AG08396 (cell line): ENCODE measurements around the gene KLK1.
"Not testable (repeated sequence)": the region's sequence is repeated elsewhere in the genome, so short reads cannot be mapped to it uniquely, and the experiment has no call there.

Source experiments
- DNase-seq: peaks from one replicate; pipeline ENCODE4 v3.0.0; 2012; ENCODE audit warnings: low spot score, mixed read lengths

KLK1 gene

DNA sequence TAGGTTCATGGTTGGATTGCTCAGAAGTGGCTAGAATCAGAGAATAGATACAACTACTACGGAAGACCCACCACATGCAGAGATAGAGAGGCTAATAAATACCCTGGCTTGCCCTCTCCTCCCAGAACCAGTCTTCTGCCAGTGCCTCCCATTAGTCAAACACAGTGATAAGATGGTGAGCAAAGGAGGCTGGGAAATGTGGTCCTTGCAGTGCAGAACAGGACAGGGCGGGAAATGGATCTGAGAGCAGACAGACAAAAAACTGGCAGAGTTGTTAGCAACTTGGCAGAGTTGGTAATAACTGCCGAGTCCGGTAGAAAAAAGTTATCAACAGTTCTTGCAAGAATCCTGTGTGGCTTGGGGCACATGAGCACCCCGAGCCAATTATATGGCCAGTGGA lies 8.7 kb downstream of the KLK1 start:
- DNase-seq: no peak

DNA sequence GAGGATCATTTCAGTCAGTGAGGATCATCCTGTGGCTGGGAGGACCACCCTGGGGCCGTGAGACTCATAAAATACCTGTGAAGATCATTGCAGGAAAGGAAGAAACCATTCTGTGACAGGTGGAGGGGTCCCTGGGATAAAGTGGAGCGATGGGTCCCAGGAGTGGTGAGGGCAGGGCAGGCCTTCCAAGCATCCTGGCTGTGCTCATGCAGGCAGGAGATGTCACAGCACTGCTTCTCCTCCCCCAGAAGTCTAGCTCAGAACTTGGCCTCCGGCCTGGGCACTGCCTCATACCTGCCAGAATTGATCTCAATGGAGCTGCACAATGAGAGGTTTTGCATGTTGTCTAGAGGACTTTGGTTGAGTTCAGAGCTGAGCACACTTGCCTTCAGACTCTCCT lies 11.1 kb downstream of the KLK1 start:
- DNase-seq: no peak

DNA sequence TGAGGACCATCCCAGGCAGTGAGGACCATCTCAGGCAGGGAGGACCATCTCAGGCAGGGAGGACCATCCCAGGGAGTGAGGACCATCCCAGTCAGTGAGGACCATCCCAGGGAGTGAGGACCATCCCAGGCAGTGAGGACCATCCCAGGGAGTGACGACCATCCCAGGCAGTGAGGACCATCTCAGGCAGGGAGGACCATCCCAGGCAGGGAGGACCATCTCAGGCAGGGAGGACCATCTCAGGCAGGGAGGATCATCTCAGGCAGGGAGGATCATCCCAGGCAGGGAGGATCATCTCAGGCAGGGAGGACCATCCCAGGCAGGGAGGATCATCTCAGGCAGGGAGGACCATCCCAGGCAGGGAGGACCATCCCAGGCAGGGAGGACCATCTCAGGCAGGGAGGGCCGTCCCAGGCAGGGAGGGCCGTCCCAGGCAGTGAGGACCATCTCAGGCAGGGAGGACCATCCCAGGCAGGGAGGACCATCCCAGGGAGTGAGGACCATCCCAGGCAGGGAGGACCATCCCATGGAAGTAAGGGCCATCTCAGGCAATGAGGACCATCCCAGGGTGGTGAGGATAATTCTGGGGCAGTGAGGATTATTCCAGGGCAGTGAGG lies 11.9 kb downstream of the KLK1 start:
- DNase-seq: not testable (repeated sequence)

DNA sequence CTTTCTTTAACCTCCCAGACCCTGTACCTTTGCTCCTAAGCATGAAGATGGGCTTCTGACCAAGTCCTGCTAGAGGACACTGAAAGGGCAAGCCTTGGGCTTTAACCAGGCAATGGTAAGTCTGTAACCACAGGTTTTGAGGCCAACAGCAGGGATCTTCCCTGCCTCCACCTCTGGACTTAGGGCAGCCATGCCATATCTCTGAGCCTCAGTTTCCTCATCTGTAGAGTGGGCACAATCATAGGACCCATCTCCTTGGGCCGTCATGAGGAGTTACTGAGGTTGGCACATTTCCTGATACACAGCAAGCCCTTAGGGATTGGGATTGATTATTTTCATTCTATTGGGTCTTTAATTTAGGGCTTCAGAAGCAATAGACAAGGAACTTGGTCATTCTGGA lies 14.7 kb downstream of the KLK1 start:
- no peak for DNase-seq

DNA sequence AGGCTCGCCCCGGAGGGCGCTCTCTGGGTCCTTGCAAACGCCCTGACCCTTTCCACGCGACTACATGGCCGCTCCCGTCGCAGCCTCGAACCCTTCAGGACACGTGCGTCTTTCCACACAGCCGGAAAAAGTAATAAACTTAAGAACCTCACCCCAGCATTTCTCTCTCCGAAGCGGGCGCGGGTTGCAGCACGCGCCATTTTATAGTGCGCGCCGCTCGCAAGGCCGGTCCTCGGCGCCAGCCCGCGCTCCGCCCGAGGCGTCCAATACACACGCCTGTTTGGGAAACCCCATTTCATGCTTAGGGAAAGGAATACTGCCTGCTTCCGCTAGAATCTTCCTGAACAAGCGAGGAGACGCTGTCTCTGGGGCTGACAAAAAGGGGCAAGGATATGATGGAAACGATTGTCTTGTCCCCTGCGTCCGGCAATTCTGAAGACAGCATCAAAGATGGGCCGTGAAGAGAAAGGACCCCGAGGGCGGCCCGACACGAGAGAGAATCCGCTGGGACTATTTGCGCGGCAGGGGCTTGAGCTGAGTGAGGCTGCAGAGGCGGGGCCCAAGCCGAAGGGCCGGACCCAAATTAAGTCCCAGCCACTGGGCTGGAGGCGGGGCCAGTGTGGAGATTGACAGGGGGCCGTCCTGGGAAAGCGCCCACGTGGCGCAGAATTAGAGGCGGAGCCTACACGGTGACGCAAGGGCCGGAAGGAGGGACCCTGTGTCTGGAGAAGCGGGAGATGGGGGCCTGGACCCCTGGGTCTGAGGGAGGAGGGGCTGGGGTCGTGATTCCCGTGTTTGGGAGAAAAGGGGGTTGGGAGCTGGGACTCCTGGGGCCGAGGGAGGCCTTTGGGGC lies 18.9 kb downstream of the KLK1 start:
- peak; percentile 98 for DNase-seq

DNA sequence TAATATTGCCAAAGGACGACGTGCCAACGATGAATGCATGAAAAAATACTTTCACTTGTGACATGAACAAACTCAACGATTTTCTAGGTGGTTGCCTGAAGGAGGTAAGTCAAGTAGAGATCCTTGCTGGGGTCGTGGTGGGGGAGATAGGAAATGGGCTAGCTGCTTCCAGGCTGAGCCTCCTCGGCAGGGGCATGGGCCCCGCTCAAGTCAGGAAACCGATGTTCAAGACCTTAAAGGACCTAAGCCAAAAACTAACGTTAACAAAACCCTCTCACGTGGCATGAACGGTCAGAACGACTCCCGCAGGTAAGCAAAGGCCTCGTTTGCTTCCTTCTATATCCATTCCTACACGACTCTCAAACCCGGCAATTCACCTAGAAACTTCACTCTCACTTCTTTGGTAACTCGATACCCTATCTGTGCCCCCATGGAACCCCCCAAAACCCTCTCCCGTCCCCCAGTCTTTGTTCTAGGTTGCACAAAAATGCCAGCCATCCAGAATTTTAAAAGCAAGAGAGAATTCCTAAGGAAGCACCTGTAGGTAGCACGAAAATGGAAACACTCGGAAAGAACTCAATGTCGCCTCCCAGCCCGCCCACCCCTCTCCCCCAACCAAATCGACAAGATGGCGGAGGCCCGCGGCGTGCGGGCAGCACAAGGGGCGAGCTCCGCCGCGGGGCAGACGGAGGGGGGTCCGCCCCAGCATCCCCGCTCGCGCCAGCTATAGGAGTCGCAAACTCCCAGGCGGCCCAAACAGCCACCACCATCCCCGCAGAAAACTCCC lies 19.8 kb downstream of the KLK1 start:
- peak; percentile 51 for DNase-seq

DNA sequence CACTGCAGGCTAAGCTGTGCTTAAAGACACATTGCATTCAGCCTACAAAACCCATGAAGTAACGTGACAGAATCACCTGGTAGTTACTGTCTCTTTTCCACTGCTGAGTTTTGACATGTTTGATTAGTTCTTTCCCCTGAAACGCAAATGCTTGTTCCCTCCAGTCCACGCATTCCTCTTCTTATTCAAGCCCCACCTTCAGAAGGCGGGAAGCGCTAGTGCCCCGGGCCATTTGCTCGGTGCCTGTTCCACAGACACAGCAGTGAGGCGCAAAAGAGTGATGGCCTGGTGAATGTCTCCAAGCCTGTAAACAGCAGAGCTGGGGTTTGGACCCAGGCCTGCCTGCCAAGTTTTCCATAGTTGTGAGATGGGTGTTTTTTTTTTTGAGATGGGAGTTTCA lies 22.5 kb downstream of the KLK1 start:
- no peak for DNase-seq

DNA sequence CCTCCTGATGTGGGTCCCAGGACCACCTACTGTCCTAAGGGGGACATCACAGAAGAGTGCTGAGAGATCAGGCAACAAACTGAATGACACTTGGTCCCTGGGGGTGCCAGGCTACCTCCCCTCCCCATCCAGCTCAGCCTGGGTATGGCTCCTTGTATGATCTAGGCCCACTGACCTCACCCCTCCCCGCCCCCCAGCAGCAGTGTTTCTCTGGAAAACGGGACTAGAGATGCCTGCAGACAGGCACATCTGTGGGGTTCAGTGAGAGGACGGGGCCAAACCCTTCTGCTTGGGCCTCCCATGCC lies 24.1 kb downstream of the KLK1 start:
- no peak for DNase-seq

DNA sequence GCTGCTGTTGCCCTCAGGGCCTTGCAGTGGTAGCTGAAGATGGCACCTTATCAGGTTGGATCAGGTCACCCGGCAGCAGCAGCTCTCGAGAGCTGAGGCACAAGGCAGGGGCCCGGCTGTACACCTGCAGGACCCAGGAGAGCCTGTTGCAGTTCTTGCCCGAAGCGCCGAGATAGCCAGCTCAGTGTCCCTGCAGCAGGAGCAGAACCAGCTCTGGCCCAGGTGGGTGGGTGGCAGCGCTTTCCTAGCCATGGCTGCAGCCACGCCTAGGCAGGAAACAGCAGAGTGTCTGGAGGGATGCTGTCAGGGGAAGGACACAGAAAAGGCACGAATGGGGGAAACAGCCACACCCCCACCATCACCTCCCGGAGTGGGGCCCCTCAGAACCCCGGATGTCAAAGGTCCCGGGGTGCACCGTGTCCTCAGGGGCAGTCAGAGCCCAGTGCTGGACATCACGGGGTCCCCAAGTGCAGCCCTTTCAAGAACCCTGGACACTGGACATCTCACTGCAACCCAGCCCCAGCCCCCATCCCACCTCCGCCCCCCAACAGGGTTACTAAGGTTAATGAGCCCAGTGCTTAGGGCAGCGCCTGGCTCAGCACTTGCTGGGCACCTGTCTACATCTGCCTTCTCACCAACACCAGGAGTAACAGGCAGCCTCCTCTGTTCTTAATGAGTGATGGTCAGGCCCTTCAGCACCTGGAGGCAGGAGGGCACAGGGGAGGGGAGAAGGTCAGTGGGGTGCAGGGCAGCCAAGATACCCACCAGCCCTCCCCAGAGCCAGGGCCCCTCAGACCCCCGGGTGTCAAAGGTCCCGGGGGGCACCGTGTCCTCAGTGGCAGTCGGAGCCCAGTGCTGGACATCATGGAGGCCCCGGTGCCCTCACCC lies 24.7 kb downstream of the KLK1 start:
- DNase-seq: no peak

DNA sequence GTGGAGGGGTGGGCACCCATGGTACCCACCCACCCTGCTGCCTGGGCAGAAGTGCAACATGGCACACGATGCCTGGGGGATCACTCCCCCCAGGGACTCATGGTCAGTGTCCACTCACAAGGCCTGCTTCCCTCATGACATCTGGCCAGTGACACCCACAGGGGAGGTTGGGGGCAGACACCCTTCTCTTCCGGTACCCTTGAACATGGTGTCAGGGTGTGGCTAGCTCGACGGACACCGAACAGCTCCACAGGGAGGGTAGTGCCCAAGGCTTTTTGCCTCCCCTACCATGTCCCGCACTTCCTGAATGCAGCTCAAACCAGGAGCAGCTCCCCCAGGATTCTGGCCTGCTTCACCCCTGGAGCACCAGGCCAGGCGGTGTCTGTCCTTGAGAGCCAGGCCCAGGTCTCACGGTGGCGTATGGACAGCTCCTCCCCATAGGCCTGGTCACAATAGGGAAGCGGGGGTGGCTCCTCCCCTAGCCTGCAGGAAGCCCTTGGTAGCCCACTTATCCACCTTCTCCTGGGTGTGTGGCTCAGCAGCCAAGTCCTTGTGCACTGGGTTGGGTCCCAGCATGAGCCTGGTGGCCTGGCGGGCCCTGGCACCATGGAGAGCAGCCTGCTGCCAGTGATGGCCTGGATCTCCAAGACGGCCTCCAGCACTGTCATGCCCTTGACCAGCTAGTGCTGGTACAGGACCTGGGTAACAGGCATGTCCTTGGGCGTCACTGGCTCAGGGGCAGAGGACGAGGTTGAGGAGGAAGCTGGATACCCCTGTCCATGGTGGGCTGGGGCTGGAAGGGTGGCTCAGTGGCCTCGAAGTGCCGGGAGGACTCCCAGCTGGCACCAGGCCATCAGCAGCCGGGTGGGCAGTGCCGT lies 25.6 kb downstream of the KLK1 start:
- DNase-seq: no peak

DNA sequence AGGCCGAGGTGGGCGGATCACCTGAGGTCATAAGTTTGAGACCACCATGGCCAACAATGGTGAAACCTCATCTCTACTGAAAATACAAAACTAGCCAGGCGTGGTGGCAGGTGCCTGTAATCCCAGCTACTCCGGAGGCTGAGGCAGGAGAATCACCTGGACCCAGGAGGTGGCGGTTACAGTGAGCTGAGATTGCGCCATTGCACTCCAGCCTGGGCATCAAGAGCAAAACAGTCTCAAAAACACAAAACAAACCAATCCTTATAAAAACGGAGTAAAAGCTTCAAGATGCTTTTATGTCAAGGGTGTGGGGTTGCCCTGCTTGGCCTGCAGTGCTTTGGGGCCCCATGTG lies 26.2 kb downstream of the KLK1 start:
- DNase-seq: no peak

DNA sequence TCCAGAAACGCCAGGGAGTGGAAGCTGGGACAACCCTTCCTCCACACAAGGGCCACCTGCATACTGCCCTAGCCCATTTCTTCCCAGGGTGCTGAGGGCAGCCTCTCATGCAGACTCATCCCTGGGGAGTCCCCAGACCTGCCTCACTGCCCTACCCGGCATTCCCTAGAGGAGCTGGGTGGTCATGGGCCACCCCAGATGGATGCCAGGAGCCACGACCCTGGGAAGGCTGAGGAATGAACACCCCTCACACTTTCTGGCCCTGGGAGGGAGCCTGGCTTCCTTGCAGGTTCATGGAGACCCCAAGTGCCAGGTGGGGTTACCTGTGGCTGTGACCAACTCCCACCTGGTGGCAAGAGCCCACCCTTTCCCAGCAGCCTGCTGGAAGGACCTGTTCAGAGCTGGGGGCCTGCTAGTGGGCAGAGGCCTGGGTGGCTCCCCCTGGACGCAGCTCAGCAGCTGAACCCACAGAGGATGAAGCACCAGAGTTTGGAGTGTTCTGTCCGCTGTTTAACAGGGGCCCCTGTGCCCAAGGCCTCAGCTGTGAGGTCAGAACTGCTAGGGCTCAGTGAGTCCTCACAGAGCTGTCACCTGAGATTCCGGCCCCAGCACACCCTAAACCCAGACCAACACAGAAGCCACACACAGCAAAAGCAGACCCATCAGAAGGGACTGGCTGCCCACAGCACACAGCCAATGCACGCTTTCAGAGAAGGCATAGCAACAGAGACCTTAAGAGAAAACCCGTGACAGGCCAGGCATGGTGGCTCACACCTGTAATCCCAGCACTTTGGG lies 26.8 kb downstream of the KLK1 start:
- DNase-seq: no peak

DNA sequence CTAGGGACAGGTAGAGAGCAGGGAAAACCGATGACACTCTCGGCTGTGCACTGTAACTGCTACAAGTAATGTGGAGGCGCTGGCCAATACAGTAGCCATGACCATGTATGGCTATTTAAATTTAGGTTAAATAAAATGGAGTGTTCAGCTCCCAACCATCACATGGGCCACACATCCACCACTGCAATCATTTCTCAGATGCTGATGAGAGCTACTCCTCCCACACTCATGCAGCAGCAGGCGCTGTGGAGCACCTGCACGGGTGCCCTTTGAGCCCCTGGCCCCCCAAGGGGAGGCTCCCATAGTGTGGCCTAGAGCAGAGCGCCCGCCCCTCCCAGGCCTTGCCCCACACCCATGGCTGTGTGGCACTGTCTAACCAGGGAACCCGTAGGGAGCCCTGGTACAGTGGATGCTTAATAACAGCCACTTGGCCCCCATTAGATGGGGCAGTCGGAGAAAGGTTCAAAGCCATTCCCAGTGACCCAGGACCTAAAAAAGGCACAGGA lies 27.4 kb downstream of the KLK1 start:
- DNase-seq: no peak

DNA sequence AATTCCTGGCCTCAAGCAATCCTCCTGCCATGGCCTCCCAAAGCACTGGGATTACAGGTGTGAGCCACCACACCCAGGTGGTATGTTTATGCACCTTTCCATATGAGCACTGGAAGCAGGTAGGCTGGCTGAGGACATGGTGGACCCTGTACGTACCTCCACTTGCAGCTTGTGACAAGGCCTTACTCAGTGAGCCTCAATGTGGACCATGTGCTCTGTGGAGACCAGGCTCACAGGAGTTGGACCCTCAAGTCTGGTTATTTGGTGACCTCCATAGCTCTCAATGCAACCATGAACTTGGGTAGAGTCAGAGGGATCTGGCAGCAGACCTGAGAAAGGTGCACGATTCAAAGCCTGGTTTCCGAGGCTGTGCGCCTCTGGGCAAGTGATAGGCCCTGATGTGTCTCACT lies 27.9 kb downstream of the KLK1 start:
- no peak for DNase-seq

DNA sequence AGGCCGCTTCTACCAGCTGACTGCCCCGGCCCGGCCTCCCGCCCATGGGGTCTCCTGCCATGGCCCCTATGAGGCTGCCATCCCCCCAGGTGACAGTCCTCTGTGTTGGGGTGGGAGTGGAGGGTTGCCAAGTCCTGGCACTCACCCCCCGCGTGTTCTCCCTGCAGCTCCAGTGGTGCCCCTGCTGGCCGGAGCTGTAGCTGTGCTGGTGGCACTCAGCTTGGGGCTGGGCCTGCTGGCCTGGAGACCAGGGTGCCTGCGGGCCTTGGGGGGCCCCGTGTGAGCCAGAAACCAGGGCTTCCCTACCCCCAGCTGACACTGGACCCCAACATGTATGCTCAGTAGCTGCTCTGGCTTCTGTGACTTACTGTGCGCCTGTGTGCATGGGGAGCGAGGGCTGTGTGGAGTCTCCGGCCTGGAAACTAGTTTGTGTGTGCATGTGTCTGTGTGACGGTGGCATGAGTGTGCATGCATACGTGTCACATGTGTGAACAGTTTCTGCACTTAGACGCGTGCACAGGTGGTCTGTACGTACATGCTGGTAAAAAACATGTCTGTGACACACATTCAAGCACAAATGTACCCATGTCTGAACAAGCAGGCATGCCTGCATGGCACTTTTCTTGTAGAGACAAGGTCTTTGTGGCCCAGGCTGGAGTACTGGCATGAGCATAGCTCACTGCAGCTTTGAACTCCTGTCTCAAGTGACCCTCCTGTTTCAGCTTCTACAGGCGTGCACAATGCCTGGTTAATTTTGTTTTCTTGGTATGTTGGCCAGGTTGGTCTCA lies 28.5 kb downstream of the KLK1 start:
- DNase-seq: no peak

DNA sequence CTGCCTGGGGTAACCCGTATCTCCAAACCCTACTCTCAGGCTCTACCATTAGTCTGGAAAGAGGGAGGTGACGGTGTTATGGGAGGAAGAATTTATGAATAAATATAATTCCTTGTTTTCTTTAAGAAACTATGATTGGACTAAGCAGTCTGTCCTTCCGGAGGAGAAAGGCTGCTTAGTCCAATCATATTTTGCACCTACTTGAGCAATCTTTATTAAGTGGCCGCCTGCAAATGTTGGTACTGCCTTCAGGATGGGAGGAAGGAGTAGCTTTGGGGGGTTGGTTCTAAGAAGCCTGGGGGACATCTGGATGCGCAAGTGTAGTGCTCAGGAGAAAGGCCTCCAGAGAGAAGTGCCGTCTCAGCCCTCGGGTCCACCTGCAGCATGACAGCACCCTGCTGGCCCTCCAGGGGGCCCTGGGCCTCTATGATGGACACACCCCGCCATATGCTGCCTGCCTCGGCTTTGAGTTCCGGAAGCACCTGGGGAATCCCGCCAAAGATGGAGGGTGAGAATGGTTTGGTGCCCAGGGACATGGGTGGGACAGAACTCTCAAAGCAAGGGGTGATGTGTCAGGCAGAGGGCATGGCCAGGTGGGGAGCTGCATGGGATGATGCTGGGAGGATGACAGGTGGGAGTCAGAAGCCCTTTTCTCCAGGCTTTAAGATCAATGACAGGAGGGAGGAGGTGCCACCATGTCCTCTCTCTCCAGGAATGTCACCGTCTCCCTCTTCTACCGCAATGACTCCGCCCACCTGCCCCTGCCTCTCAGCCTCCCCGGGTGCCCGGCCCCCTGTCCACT lies 29.3 kb downstream of the KLK1 start:
- no peak for DNase-seq

DNA sequence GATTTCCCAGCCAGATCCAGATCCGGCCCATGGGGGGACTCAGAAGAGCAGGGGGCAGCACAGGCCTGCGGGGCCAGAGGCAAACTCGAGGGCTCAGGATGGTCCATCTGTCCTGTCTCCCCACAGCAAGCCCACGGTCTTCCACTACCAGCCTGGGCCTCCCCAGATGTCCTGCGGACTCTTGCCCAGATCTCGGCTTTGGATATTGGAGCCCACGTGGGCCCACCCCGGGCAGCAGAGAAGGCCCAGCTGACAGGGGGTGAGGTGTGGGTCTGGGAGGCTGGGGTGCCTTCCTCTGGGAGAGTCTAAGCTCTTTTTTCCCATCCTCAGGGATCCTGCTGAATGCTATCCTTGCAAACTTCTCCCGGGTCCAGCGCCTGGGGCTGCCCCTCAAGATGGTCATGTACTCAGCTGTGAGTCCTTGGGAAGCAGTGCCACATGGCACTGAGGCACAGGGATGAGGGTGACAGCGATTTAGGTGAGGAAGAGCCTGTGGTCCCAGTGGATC lies 30.0 kb downstream of the KLK1 start:
- DNase-seq: no peak
